ENCODE results near the gene LRRC3B.

DNA sequence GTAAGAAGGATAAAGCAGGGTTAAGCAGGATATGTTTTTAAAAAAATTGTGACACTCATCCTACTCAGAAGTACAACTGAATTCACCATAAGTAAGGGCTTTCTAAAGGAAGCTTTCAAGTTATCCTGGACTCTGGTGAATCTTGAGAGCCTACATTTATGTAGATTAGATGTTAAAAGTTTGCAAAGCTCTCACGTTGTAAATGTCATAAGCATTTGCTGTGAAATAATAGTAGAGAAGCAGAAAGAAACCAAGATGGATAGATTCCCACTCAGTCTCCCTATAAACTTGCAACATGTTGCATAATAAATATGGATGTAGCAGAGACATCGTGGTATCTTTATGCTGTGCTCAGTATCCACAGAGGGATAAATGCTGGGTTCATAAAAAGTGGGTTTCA, 77.0 kb downstream of the LRRC3B start:
- TF ChIP-seq CTCF (conservative IDR thresholded peaks at IDR 0.05; ENCODE audit: low read length) (no peak), EZH2phosphoT487 (IDR thresholded peaks at IDR 0.05; ENCODE audit: borderline replicate concordance, low read depth, low read length) (no peak)

Data from OCI-LY7 (cell line).